ENCODE results near the gene SLC19A1. TPM values are rescaled to one million over a fixed set of nuclear protein-coding genes. Genes with fewer than 3 reads are reported as not detected.

Gene SLC19A1
- total and polyA plus RNA-seq, 4 experiments from 2014 or later = 7.4 to 9.8 (median 8.2) TPM

DNA sequence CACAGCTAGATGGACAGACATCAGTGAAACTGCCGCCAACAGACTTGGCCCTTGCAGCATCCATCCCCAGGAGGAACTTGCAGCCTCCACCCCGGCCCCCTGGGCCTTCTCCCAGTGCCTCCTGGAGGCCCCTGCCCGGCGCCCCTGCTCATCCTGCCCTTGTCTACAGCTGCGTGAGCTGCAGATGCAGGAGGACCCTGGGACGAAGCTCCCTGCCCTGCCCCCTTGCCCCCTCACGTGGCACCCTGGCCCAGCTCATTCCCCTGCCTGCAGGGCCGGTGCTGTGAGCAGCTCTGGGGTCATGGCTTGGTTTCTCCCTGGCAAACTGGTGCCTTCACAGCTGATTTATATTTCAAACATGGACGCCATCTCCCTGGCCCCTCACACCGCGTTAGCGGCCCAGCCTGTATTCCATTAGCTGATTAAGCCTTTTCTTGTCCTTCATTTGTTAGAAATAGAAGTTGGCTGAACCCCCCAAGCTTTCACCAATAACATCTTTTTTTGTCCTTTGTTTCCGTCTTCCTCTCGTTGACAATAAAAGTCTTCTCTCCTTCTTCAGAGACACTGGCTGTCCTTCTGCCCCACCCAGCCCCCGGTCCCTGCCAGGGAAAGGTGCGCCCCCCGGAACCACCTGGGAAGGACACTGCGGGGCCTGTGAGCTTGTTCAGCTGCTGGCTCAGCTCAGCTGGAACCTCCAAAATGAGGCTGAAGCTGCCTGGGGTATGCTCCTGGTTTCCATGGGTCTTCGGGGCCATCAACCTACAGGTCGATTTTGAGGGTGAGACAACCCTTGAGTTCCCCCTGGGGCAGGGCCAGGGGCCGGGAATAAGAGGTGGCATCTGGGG, 34.0 kb upstream of the SLC19A1 start:
- ChIA-PET POLR2A (ENCODE audit: partially characterized antibody) (no interaction called here), CTCF (ENCODE audit: partially characterized antibody) (interaction anchor here (1.0 kb wide), 1 partner anchor 21 kb away, joined by 4 read pairs; no protein-coding TSS in a partner anchor)
- H3K27me3 ChIP-seq (ENCODE audit: insufficient read depth, low read length) = no peaks in the 10 kb centered on the region
- DNase-seq = no peak
- H3K4me3 Mint-ChIP-seq = peak overlapping the region in 1 of 8 donors; percentile 36
- no peaks in the 10 kb centered on the region for H3K36me3 Mint-ChIP-seq
- H3K27me3 Mint-ChIP-seq = peaks cover 0 to 2% of the 10 kb centered on the region in 2 donors
- H3K4me3 ChIP-seq (ENCODE audit: low read length in 2 of 2) = no peak overlapping the region
- H3K9me3 ChIP-seq (ENCODE audit: control insufficient read depth in 1 of 2, low read length in 2 of 2) = no peaks in the 10 kb centered on the region
- no peaks in the 10 kb centered on the region for H3K9me3 Mint-ChIP-seq
- intact Hi-C loops (cut with micrococcal nuclease) = no loop called here
- no peak overlapping the region for H3K27ac Mint-ChIP-seq
- H3K36me3 ChIP-seq (ENCODE audit: insufficient read depth, low read length) = no peaks in the 10 kb centered on the region
- no peaks in the 10 kb centered on the region for H3K4me1 ChIP-seq (ENCODE audit: insufficient read depth, low read length)
- no peak overlapping the region for H3K27ac ChIP-seq (ENCODE audit: low read depth, low read length)
- no peaks in the 10 kb centered on the region for H3K4me1 Mint-ChIP-seq

DNA sequence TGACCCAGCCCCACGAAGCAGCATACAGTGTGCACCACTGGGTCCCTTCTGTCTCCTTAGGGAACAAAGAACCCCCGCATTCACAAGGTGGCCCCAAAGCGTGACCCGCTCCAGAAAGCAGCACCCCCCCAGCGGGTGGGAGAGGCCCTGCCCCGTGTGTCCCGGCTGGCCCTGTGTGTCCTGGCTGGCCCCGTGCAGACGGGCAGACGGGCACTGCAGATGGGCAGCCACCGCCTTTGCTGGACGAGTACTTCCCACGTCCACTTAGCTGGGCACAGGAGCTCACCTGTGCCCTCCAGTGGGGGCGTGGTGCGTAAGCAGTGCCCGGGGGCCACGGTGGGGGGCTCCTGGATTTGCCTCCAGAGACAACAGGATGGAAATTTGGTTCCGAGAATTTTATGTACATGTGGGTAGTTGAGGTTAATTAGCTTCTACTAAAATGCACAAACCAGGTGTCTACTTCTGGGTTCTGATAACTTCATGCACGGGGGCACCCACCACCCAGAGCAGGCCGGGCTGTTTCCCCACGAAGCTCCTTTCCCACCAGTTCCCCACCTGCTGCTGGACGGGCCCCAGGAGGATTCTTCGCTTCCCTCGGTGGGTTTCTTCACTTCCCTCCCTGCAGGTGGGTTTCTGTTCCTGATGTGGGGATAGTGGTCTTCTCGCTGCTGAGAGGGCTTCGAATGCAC, 33.2 kb upstream of the SLC19A1 start:
- no peak for DNase-seq
- H3K36me3 Mint-ChIP-seq = no peaks in the 10 kb centered on the region
- no peak overlapping the region for H3K4me3 ChIP-seq (ENCODE audit: low read length in 2 of 2)
- no peaks in the 10 kb centered on the region for H3K4me1 Mint-ChIP-seq
- POLR2A ChIA-PET (ENCODE audit: partially characterized antibody) = no interaction called here
- no peaks in the 10 kb centered on the region for H3K27me3 Mint-ChIP-seq
- no peak overlapping the region for H3K27ac ChIP-seq (ENCODE audit: low read depth, low read length)
- CTCF ChIA-PET (ENCODE audit: partially characterized antibody) = interaction anchor here (1.0 kb wide), 1 partner anchor 21 kb away, joined by 4 read pairs; no protein-coding TSS in a partner anchor
- no peaks in the 10 kb centered on the region for H3K27me3 ChIP-seq (ENCODE audit: insufficient read depth, low read length)
- H3K9me3 Mint-ChIP-seq = no peaks in the 10 kb centered on the region
- H3K4me3 Mint-ChIP-seq = peak overlapping the region in 1 of 8 donors; percentile 36
- intact Hi-C loops (cut with micrococcal nuclease) = no loop called here
- H3K36me3 ChIP-seq (ENCODE audit: insufficient read depth, low read length) = no peaks in the 10 kb centered on the region
- no peaks in the 10 kb centered on the region for H3K9me3 ChIP-seq (ENCODE audit: control insufficient read depth in 1 of 2, low read length in 2 of 2)
- no peak overlapping the region for H3K27ac Mint-ChIP-seq
- H3K4me1 ChIP-seq (ENCODE audit: insufficient read depth, low read length) = no peaks in the 10 kb centered on the region

DNA sequence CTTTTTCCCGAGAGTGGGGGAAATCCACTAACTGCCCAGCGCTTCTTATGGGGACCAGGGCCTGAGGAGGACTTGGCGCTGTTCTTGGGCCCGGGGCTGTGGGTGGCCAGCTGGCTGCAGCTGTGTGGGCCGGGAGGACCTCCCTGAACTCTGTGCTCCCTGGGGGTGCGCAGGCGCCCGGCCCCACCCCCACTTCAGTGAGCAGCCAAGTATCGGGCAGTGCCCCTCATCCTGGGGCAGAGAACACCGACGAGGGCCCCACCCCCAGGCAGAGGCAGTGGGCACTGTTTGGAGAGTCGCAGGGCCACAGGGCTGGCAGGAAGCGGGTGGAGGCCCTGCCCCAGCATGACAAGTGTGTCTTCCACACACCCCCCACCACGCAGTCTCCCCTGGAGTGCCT, 32.5 kb upstream of the SLC19A1 start:
- no peak overlapping the region for H3K27ac ChIP-seq (ENCODE audit: low read depth, low read length)
- no peak overlapping the region for H3K27ac Mint-ChIP-seq
- no peaks in the 10 kb centered on the region for H3K4me1 Mint-ChIP-seq
- no peak overlapping the region for H3K4me3 Mint-ChIP-seq
- no peaks in the 10 kb centered on the region for H3K4me1 ChIP-seq (ENCODE audit: insufficient read depth, low read length)
- no peaks in the 10 kb centered on the region for H3K27me3 Mint-ChIP-seq
- no peaks in the 10 kb centered on the region for H3K9me3 Mint-ChIP-seq
- no peaks in the 10 kb centered on the region for H3K36me3 ChIP-seq (ENCODE audit: insufficient read depth, low read length)
- H3K27me3 ChIP-seq (ENCODE audit: insufficient read depth, low read length) = no peaks in the 10 kb centered on the region
- ChIA-PET POLR2A (ENCODE audit: partially characterized antibody) (no interaction called here), CTCF (ENCODE audit: partially characterized antibody) (no interaction called here)
- no peak overlapping the region for H3K4me3 ChIP-seq (ENCODE audit: low read length in 2 of 2)
- H3K36me3 Mint-ChIP-seq = no peaks in the 10 kb centered on the region
- no peaks in the 10 kb centered on the region for H3K9me3 ChIP-seq (ENCODE audit: control insufficient read depth in 1 of 2, low read length in 2 of 2)
- intact Hi-C loops (cut with micrococcal nuclease) = no loop called here
- no peak for DNase-seq

DNA sequence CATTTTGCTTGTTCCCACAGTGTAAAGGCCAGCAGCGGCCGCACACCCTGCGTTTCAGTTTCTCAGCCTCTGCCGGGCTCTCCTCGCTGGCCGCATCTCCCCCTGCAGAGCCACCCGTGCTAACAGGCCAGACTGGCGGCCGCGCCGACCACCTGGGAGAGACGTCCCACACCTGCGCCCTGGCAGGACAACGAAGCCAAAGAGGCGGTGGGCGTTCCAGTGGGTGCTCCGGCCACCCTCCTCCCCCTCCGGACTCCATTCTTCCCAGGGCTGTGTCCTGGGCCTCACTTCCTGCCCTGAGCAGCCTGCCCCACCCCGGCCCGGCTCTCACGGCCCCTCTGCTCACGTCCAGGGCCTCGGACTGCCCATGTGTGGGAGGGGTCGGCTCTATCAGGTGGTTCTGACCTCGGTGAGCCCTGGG, 31.9 kb upstream of the SLC19A1 start:
- Histone ChIP-seq H3K4me3 (ENCODE audit: low read length in 2 of 2) (no peak overlapping the region), H3K36me3 (ENCODE audit: insufficient read depth, low read length) (no peaks in the 10 kb centered on the region), H3K4me1 (ENCODE audit: insufficient read depth, low read length) (no peaks in the 10 kb centered on the region), H3K9me3 (ENCODE audit: control insufficient read depth in 1 of 2, low read length in 2 of 2) (no peaks in the 10 kb centered on the region), H3K27me3 (ENCODE audit: insufficient read depth, low read length) (no peaks in the 10 kb centered on the region), H3K27ac (ENCODE audit: low read depth, low read length) (no peak overlapping the region)
- H3K9me3 Mint-ChIP-seq = no peaks in the 10 kb centered on the region
- no peak overlapping the region for H3K4me3 Mint-ChIP-seq
- POLR2A ChIA-PET (ENCODE audit: partially characterized antibody) = no interaction called here
- no peaks in the 10 kb centered on the region for H3K36me3 Mint-ChIP-seq
- H3K27me3 Mint-ChIP-seq = no peaks in the 10 kb centered on the region
- CTCF ChIA-PET (ENCODE audit: partially characterized antibody) = no interaction called here
- peak overlapping the region in 1 of 7 donors; percentile 32 for H3K27ac Mint-ChIP-seq
- intact Hi-C loops (cut with micrococcal nuclease) = no loop called here
- no peaks in the 10 kb centered on the region for H3K4me1 Mint-ChIP-seq
- no peak for DNase-seq

DNA sequence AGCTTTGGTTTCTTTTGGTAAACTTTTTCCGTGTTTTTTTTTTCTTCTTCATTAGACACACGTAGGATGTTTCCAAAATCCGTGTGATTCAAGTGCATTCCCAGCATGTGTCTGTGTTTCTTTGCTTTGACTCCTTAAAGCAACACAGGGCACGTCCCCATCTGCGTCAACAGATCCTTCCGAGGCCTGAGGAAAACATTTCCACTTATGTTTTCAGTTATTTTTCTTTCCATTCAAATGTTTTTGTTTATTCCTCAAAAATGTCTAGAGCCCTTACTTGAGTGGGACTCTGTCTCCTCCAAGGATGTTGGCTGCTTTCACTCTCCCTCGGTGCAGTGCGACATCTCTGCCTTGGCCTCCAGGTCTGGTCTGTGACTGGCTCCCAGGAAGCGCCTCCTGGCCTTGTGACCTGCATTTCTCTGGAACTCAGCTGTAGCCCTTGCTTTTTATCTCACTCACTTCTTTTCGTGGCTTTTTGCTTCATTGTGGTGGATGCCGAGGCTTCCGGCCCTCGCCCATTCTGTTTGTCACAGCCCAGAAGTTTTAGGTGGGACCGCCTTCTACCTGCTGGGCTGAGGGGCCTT, 31.3 kb upstream of the SLC19A1 start:
- Mint-ChIP-seq H3K9me3 (no peaks in the 10 kb centered on the region), H3K27me3 (no peaks in the 10 kb centered on the region), H3K4me3 (no peak overlapping the region), H3K27ac (no peak overlapping the region), H3K36me3 (no peaks in the 10 kb centered on the region), H3K4me1 (no peaks in the 10 kb centered on the region)
- no peak for DNase-seq
- Histone ChIP-seq H3K27me3 (ENCODE audit: insufficient read depth, low read length) (no peaks in the 10 kb centered on the region), H3K4me3 (ENCODE audit: low read length in 2 of 2) (no peak overlapping the region), H3K36me3 (ENCODE audit: insufficient read depth, low read length) (no peaks in the 10 kb centered on the region), H3K9me3 (ENCODE audit: control insufficient read depth in 1 of 2, low read length in 2 of 2) (no peaks in the 10 kb centered on the region), H3K4me1 (ENCODE audit: insufficient read depth, low read length) (no peaks in the 10 kb centered on the region), H3K27ac (ENCODE audit: low read depth, low read length) (no peak overlapping the region)
- ChIA-PET CTCF (ENCODE audit: partially characterized antibody) (interaction anchor here (0.8 kb wide), 1 partner anchor 23 kb away, joined by 3 read pairs; no protein-coding TSS in a partner anchor), POLR2A (ENCODE audit: partially characterized antibody) (no interaction called here)
- intact Hi-C loops (cut with micrococcal nuclease) = no loop called here

DNA sequence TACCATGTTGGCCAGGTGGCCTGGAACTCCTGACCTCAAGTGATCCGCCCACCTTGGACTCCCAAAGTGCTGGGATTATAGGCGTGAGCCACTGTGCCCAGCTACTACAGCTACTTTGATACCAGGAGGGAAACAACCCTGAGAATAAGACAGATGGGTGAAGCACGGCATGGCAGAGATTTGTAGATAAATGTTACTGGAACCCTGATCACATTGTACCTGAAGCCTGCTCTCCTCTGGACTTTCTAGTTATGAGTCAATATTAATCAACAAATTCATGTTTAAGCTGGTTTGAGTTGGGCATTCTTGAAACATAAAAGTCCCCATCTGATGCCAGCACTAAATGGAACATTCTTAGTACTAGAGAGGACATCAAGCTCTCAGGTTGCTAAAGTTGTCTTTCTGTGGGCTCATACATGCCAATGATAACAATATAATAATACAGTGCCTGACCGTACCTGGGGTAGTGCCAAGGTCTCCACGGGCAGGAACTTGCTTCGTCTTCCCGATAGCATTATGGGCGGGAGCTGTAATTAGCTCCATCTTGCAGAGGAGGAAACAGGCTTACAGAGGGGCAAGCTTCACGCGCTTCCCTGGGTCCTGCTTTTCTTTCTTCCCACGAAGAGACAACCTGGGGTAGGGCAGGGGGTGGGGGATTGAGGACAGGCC, 30.7 kb upstream of the SLC19A1 start:
- POLR2A ChIA-PET (ENCODE audit: partially characterized antibody) = no interaction called here

DNA sequence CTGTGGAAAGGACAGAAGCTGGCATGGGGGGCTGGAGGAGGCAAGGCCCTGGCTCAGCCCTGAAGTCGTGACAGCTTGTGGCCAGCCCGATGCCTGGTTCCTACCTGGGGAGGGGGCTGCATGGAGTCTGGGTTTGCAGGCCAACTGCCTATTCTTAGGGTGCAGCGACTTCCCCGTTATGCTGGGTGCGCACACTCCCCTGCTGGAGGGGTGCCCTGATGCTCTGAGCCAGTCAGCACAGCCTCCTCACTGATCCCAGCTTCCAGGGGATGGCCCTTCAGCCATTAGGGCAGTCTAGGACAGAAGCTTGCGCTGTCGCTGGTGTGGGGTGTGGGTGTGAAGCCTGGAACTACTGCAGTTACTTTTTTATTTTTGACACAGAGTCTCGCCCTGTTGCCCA, 30.0 kb upstream of the SLC19A1 start:
- H3K27ac ChIP-seq (ENCODE audit: low read depth, low read length) = no peak overlapping the region
- no peaks in the 10 kb centered on the region for H3K9me3 Mint-ChIP-seq
- no peak for DNase-seq
- ChIA-PET POLR2A (ENCODE audit: partially characterized antibody) (no interaction called here), CTCF (ENCODE audit: partially characterized antibody) (no interaction called here)
- no peaks in the 10 kb centered on the region for H3K9me3 ChIP-seq (ENCODE audit: control insufficient read depth in 1 of 2, low read length in 2 of 2)
- no peaks in the 10 kb centered on the region for H3K36me3 Mint-ChIP-seq
- H3K4me3 ChIP-seq (ENCODE audit: low read length in 2 of 2) = no peak overlapping the region
- H3K4me3 Mint-ChIP-seq = no peak overlapping the region
- H3K27me3 ChIP-seq (ENCODE audit: insufficient read depth, low read length) = no peaks in the 10 kb centered on the region
- H3K27ac Mint-ChIP-seq = no peak overlapping the region
- H3K36me3 ChIP-seq (ENCODE audit: insufficient read depth, low read length) = no peaks in the 10 kb centered on the region
- intact Hi-C loops (cut with micrococcal nuclease) = no loop called here
- no peaks in the 10 kb centered on the region for H3K27me3 Mint-ChIP-seq
- no peaks in the 10 kb centered on the region for H3K4me1 Mint-ChIP-seq
- no peaks in the 10 kb centered on the region for H3K4me1 ChIP-seq (ENCODE audit: insufficient read depth, low read length)

More for the DNA sequence above, 30.7 kb upstream of the SLC19A1 start:
- Histone ChIP-seq H3K9me3 (ENCODE audit: control insufficient read depth in 1 of 2, low read length in 2 of 2) (no peaks in the 10 kb centered on the region), H3K27me3 (ENCODE audit: insufficient read depth, low read length) (no peaks in the 10 kb centered on the region), H3K4me1 (ENCODE audit: insufficient read depth, low read length) (no peaks in the 10 kb centered on the region), H3K36me3 (ENCODE audit: insufficient read depth, low read length) (no peaks in the 10 kb centered on the region), H3K4me3 (ENCODE audit: low read length in 2 of 2) (no peak overlapping the region), H3K27ac (ENCODE audit: low read depth, low read length) (no peak overlapping the region)
- no peak overlapping the region for H3K27ac Mint-ChIP-seq
- intact Hi-C loops (cut with micrococcal nuclease) = no loop called here
- H3K27me3 Mint-ChIP-seq = no peaks in the 10 kb centered on the region
- no peaks in the 10 kb centered on the region for H3K4me1 Mint-ChIP-seq
- CTCF ChIA-PET (ENCODE audit: partially characterized antibody) = interaction anchor here (0.8 kb wide), 1 partner anchor 24 kb away, joined by 3 read pairs; no protein-coding TSS in a partner anchor
- DNase-seq = no peak
- H3K4me3 Mint-ChIP-seq = no peak overlapping the region
- no peaks in the 10 kb centered on the region for H3K9me3 Mint-ChIP-seq
- no peaks in the 10 kb centered on the region for H3K36me3 Mint-ChIP-seq
